Measurements from ENCODE around the gene KIAA0513. TPM values are rescaled to one million over a fixed set of nuclear protein-coding genes. Genes with fewer than 3 reads are reported as not detected.

Gene KIAA0513, protein sequence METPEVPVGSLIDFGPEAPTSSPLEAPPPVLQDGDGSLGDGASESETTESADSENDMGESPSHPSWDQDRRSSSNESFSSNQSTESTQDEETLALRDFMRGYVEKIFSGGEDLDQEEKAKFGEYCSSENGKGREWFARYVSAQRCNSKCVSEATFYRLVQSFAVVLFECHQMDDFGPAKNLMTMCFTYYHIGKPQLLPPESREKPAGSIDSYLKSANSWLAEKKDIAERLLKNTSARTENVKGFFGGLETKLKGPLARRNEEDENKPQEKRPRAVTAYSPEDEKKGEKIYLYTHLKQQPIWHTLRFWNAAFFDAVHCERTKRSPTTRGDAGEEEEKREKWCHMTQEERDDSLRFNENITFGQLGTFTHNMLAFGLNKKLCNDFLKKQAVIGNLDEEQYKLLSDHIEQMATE
- total RNA-seq (2014; rRNA removed; shearing (Covaris generic)) = 2.5 and 2.9 TPM in 2 replicates

DNA sequence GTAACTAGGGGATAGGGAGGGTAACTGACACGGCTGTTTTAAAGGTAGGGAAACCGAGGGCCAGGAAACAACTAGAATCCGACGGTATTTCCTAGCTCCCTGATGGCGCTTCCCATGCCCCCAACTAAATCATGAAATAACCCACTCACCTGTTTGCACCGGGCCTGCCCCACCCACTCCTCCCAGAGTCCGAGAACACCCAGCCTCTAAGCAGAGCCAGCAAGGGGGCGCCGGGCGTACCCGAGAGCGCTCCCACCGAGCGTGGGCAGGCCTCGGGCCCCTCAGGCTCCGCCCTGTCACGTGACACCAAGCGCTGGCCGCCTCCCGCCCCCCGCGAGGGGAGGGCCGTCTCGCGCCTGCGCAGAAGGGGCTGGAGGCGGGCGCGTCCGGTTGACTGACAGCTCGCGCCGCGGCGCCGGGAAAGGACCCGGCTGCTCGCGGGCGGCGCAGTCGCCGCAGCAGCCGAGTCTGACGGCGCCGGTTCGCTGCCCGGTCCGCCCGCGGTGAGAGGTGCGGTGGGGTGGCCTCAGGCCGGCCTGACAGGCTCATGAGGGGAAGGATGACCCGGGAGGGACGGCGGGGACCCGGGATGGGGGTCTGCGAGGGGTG is at the start of gene KIAA0513:
Gene KIAA0513, plus strand, starts transcription at position 447 of the 609 bp plus-strand sequence. CDS start 39,277 bp downstream, outside the sequence.
- peak; percentile 84 for DNase-seq (ENCODE audit: low spot score)

DNA sequence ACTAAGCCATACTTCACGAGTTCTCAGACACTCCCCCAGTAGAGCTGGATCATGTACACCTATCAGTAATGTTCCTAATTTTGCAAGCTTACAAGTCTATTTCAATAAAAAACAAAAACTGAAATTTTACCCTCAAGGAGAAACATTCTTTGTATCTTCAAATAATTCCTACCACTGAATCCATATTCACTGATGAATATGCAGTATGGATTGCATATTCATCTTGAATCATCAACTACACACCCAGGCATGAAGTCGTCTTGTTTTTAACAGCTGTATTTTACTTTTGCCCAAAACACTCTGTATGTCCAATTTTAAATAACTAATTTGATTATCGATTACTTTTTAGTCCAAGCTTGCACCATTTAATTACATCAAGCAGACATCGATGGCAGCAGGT is 48.1 kb upstream of the KIAA0513 start:
- DNase-seq (ENCODE audit: low spot score) = no peak

DNA sequence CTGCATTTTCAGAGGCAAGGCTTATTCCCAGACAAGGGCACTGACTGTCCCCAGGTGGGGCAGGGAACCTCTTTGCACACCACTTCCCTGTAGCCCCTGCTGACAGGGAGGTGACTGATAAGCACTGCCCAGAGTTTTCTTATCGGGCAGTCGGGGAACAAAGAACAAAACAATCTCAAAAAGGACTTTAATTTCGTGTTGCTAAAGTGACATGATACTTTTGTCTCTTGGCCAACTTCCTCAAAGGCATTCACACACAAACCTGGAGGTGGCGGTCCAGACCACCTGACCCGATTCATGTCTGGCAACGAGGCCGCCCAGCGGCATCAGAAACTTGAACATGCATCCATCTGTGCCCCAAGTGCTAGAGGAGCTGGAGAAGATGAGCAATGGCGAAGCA is 45.2 kb upstream of the KIAA0513 start:
- DNase-seq (ENCODE audit: low spot score) = no peak

DNA sequence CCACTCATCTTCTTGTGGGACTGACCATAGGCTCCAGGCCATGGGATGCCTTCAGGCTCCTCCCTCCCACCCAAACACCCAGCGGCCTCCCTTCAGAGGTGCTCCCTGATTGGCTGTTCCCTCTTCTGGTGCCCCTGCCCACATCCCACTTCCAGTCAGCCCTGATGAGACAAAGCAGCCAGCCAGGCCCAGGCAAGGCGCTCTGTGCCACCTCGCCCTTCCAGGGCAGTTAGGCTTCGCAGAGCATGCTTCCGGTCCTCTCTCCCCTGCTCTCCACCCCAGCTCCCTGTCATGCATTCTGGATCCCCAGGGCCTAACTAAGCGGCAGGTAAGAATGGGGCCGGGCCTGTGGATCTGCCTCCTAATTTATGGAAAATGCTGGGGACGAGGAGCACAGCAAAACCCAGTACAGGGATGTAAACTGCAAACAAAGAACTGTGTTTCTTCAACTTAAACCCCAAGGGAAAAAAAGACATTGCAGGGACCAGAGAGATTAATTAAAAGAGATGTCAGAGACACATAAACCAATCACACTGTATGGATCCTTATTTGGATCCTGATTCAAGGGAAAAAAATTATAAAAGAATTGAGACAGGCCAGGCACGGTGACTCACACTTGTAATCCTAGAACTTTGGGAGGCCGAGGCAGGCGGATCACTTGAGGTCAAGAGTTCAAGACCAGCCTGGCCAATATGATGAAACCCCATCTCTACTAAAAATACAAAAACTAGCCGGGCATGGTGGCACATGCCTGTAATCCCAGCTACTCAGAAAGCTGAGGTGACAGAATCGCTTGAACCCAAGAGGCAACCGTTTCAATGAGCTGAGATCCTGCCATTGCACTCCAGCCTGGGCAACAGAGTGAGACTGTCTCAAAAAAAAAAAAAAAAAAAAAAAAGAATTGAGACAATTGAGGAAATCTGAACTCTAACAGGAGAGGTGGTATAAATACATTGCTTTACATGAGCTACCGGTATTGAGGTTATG is 42.2 kb upstream of the KIAA0513 start:
- peak; percentile 54 for DNase-seq (ENCODE audit: low spot score)

DNA sequence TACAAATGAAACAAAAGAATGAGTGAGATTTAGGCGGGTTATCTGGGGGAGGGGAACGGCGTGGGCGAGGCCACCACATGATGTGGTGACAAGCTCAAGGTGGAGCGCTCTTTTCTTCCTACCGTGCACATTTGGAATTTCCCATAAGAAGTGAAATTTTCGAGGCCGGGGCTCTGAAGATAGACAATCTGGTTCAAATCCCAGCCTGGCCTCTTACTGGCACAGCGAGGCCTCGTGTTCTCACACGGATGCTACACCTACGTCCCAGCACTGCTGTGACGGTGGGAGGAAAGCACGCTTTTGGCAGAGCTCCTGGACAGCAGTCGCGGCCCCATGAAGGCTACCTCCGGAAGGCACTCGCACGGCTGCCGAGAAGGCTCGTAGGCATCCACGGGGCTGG is 41.5 kb upstream of the KIAA0513 start:
- no peak for DNase-seq (ENCODE audit: low spot score)

DNA sequence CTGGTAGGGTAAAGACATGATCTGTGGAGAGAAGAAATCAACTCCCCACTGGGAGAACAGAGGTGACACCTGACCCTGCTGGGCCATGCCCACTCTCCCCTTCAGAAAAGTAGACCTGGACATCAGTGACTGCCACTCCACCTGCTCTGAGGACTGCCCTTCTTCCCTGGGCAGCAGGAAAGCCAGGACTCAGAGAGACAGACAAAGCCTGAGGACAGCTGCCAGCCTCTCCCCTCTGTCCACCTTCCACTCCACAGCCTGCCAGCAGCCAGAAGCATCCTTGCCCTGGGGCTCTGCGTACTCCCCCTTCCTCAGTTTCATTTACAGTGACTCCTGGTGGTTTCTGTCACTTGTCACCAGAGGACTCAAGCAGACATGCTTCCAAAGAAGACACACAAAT is 40.7 kb upstream of the KIAA0513 start:
- no peak for DNase-seq (ENCODE audit: low spot score)

DNA sequence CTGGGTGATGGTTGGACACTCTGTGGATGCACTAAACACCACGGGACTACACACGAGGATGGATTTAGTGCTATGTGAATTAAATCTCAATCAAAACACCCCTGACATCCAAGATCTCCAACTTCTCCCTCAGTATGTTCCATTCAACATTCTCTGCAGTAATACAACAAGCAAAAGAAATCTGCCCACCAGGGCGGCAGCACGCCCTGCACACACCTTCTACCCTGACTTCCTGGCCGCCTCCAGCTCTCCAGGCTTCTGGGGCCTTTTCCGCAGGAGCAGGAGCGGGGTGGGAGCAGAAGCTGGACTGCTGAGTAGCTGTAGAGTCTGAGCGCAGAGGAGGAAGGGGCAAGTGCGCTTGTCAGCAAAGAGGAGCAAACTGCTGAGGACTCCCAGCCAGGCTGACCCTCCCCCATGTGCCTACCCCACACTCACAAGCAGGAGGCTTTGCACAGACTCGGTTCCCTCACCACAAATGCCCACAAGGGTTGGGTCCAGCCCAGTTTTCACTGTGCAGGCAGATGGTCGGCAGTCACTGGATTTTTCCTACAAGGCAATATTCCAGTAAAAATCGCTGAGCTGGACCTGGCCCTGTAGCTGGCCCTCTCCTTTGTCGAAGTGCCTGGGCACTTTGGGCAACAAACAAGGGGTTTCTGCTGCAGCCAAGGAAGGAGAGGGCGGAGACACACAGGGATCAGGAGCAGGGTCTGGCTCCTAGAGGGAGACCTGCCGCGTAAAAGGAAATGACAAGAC is 39.1 kb upstream of the KIAA0513 start:
- no peak for DNase-seq (ENCODE audit: low spot score)

DNA sequence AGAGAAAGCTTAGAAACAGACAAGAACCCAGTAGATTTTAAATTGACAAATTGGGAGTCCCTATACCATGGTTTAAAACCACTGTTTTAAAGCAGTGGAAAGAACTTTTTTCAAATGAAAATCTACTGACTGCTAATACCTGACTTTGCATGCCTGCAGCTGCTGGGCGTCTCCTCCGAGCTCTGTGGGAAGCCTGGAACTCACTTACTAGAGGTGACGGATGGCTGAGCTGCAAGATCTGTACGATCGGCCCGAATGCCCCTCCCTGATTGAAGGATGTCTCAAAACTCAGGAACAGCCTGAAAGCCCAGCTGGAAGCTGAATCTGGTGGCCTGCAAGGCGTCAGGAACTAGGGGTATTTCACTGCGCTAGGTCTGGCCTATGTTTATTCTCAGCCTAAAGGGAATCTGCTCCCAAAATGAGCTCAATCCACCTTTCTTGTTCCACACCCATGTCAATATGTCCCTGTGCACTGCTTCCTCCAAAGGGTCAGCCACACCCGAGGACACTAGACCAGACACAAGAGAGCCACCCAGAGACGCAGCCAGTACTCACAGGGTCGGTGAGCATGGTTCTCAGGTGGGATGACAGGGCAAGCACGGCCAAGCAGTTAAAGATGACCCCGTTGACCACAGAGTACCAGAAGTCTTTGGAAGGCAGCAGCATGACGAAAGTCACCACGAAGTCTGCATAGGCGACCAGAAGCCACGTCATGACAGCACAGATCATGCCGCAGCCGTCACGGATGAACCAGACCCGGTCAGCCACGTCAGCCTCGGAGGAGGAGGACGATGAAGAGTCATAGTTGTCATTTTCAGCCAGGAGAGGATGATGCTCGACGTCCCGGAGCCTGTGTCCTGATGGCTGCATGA is 37.6 kb upstream of the KIAA0513 start:
- no peak for DNase-seq (ENCODE audit: low spot score)

DNA sequence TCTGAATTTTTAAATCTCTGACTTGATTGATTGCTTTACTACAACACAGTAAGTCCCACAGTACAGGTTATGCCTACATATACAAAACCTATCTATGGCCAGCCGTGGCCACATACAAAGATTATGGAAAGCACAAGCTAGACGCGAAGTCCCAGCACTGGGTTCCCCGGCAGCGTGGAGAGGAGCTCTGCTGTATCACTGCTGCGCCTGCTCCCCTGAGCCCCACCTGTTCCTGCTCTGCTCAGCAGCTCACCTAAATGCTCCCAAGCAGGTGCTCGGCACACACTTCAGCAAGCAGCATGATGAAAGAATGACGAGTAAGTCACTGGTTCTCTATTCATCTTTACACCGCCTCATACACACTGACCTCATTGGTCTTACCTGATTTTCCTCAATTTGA is 36.8 kb upstream of the KIAA0513 start:
- DNase-seq (ENCODE audit: low spot score) = no peak

DNA sequence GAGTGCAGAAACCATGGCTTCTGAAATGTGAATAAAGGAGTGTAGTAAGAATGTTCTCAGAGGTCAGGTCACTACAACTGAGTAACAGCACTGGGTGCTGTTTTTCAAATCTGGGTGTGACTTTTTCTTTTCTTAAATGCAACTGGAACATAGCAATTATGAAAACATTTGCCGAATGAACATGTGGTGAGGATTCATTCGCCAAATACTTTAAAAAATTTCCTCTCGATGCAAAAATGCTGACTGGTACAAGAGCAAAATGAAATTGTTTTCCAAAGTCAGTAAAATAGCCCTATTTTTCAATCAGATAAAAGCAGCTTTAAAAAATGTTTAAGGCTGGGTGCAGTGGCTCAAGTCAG is 34.9 kb upstream of the KIAA0513 start:
- no peak for DNase-seq (ENCODE audit: low spot score)

DNA sequence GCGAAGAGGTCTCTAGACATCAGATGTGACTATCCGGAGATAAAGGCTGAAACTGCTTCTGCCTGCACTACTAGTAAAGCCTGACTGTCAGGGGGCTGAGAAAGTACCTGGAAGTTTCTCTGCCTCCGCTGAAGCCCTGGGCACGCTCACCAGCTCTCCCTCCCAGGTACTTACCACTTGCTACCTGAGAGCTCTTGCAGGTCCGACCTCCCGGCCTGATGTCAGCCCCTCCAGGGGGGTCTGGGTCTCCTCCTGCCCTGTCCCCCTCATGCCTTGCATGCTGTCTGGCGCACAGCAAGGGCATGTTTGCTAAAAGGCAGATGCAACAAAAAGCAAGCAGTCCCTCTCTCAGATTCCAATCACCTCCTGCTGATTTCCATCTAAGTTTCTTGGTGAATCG is 33.7 kb upstream of the KIAA0513 start:
- DNase-seq (ENCODE audit: low spot score) = no peak

DNA sequence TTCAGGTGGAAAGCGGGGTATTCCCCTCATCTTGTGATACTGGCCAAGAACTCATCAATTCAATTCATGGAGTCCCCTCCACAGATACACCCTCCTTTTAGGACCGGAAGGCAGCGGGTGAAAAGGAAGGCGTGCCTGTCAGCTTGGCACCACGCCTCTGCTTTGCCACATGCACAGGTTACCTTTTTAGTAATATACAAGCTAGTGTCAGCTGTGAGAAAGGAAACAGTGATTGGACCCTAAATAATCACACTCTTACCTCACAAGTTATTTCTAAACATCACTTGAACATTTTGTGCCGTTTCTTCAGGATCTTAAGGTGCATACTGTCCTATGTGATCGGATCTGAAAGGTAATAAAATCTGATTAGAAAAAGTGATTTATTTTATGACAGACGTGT is 31.9 kb upstream of the KIAA0513 start:
- no peak for DNase-seq (ENCODE audit: low spot score)

DNA sequence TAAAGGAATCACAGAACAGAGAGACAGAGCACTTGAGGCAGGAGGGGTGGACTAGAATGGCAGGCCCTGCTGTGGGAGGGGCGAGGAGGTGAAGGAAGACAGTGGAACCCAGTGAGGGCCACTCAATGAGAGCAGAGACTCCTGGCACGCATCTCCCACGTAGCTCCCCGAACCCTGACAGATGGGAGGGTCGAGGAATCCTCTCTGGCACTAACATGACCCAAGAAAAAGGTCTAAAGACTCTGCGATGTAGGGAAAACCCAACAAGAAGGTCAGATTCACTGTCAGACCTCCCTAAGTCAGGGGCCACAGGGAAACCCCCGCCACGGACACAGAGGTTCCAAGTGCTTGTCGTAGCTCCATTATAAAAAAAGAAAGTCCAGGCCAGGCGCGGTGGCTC is 31.2 kb upstream of the KIAA0513 start:
- DNase-seq (ENCODE audit: low spot score) = no peak

DNA sequence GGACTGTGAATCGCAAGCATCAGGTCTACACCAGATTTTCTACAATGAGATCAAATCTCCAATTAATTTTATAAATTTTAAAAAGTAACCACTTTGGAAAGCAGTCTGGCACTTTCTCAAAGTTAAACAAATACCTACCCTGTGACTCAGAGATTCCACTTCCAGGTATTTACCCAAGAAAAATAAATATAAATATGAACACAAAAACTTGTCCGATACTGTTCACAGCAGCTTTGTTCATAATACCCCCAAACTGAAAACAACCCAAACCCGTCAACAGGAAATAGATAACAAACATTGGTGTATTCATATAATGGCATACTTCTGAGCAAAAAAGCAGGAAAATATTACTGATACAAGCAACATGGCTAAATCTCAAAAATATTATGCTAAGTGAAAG is 28.4 kb upstream of the KIAA0513 start:
- DNase-seq (ENCODE audit: low spot score) = no peak

DNA sequence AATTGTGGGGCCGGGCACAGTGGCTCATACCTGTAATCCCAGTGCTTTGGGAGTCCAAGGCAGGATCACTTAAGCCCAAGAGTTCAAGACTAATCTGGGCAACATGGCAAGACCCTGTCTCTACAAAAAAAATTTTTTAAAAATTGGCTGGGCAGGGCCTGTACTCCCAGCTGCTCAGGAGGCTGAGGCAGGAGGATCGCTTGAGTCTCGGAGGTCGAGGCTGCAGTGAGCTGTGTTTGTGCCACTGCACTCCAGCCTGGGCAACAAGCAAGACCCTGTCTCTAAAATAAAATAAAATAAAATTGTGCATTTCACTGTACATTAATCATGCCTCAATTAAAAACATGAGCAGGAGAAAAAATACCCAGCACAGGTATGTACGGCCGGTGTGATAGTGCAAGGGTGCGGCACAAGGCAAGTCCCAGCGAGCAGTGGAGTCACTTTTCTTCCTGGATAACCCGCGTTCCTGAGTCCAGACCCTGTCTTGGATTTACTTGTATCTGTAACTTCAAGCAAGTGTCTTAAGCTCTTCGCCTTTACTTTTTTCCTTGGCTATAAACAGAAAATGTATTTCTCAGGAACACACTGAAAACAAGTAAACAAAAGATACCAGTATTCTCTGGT is 27.6 kb upstream of the KIAA0513 start:
- DNase-seq (ENCODE audit: low spot score) = no peak

DNA sequence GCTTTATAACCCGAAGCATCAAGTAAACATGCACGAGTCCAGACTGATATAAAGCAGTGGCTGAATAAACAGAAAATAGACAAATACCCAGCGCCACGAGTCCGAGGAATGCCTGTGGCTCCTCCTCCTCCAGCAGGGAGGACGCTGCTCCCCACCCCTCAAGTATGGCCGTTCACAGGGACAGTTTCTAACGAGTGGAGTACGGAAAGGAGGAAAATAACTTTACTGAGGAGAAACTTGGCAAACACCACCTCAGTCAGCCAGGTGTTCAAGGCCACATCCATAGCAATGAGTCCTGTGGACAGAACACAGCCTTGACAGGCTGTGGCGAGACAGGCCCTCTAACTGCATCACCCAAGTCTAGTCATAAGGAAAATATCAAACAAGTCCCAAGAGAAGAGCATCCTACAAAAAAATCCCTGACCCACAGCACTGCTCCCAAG is 25.5 kb upstream of the KIAA0513 start:
- DNase-seq (ENCODE audit: low spot score) = no peak

DNA sequence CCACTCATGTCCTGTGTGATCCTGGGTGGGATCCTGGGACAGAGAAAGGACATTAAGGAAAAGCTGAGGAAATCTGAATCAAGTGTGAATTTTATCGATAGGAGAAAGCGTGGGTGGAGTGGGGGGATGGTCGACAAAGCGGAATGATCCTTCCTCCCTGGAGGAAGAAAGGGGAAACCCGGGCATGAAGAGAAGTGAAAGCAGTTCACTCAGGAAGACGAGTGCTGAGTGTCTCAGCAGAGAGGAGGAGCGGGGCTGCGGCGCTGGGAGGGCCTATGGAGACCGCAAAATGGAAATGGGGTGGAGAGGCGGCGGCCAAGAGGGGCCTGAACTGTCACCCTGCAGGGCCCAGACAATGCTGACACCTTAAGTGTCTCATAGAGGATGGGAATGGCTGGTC is 25.0 kb upstream of the KIAA0513 start:
- DNase-seq (ENCODE audit: low spot score) = no peak

DNA sequence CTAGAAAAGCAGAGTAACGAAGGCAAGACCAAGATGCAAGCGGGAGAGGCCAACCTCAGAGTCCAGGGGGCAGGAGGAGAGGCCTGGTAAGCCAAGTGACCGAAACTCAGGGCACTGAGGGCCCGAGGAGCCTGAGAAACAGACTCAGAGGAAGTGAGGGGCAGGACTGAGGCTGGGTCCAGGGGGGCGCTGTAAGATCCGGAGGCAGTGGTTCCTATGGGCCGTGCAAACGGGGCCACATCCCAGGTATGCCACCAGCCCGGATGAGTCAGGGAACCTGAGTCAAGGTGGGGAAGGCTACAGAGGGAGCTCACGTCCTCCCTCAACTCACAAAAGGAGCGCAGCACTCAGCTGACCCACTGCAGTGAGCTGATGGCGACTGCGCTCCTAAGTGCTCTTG is 24.5 kb upstream of the KIAA0513 start:
- no peak for DNase-seq (ENCODE audit: low spot score)

DNA sequence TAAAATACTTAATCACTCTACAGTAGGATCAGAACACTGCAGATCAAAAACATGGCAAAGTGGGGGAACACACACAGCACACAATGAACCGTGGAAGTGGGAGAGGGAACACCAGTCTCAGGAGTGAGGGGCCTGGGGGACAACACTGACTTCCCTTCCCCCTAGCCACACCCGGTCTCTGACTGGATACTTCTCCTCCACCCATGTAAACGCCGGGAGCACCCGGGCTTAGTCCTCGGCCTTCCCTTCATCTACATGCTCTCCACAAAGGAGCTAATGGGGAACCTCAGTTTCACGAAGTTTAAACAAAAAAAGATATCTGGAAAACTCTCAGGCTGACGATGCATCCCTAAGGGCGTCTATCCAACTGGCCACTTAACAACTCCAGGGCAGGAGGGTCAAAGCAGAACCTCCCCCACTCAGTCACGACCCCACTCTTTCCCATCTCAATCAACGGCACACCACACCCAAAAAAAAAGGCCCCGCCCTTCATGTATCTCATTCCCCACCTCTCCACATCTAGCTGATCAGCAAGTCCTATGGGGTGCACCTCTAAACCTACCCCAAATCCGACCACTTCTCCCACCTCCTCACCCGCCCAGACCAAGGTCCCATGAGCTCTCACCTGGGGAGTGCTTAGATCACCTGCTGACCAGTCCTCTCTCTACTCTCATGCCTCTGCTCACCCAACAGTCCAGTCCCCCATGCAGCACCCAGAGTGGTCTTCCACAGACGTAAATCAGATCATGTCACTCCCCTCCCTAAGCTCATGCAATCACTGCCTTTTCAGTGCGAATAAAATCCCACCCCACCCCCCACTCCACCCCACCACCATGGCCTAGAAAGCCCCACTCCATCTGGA is 23.6 kb upstream of the KIAA0513 start:
- DNase-seq (ENCODE audit: low spot score) = no peak

Measured in H4 (cell line).